IMR-90 (cell line): ENCODE measurements around the gene C9orf43. TPM values are rescaled to one million over a fixed set of nuclear protein-coding genes. Genes with fewer than 3 reads are reported as not detected.

Experiments used
- ATAC-seq: fragments of 200-7000 bp; cut with Tn5 transposase; 2 replicates; pipeline ENCODE4 v1.9.1; 2020; ENCODE audit warnings: low read depth, mild to moderate bottlenecking, moderate library complexity
- BruUV-seq: library from RNA; stranded (reverse); fragments of 400-500 nt; replicated peaks from 2 replicates; lab custom pipeline; 2021; lab: Mats Ljungman, UMichigan
- CTCF ChIA-PET: fragments of 300-600 bp; formaldehyde crosslinking; extraction: SDS; loops from one replicate; lab custom pipeline; 2021; ENCODE audit warnings: antibody characterized with exemption; lab: Yijun Ruan, JAX
- POLR2A ChIA-PET: fragments of 300-600 bp; sonication (Branson Sonifier 250); formaldehyde crosslinking; loops from one replicate; lab custom pipeline; 2022; ENCODE audit warnings: antibody characterized with exemption; ENCODE audit not compliant: unreplicated experiment; lab: Charles Lee
- DNase-seq: peaks from one replicate; pipeline ENCODE4 v3.0.0; 2013
- H2AFZ ChIP-seq: replicated peaks from 2 replicates; pipeline ENCODE3; 2013; ENCODE audit warnings: low read length, mild to moderate bottlenecking; ENCODE audit not compliant: poor library complexity
- H2AK5ac ChIP-seq: 2 replicates; pipeline ENCODE4 v1.6.1; 2013; ENCODE audit warnings: low read depth, low read length, inconsistent platforms
- H2AK9ac ChIP-seq: replicated peaks from 2 replicates; pipeline ENCODE3; 2013; ENCODE audit warnings: mild to moderate bottlenecking, low read depth, low read length, moderate library complexity; ENCODE audit not compliant: poor library complexity
- H2BK120ac ChIP-seq: 2 replicates; pipeline ENCODE4 v1.6.1; 2013; ENCODE audit warnings: low read depth, low read length, inconsistent platforms
- H2BK15ac ChIP-seq: 3 replicates; pipeline ENCODE4 v1.6.1; 2013; ENCODE audit warnings: low read depth, low read length, inconsistent platforms
- H2BK20ac ChIP-seq: 2 replicates; pipeline ENCODE4 v1.6.1; 2013; ENCODE audit warnings: low read depth, mild to moderate bottlenecking, inconsistent platforms, low read length, moderate library complexity
- H2BK5ac ChIP-seq: 2 replicates; pipeline ENCODE4 v1.6.1; 2013; ENCODE audit warnings: mild to moderate bottlenecking, low read depth, low read length, inconsistent platforms; ENCODE audit not compliant: poor library complexity, severe bottlenecking
- H3K14ac ChIP-seq: replicated peaks from 2 replicates; pipeline ENCODE4 v1.6.1; 2013; ENCODE audit warnings: low read depth, low read length, inconsistent platforms
- H3K18ac ChIP-seq: 2 replicates; pipeline ENCODE4 v1.6.1; 2013; ENCODE audit warnings: low read depth, low read length, control low read depth
- H3K23ac ChIP-seq: 2 replicates; pipeline ENCODE4 v1.6.1; 2013; ENCODE audit warnings: low read depth, low read length, inconsistent platforms
- H3K27ac ChIP-seq: 2 replicates; pipeline ENCODE4 v1.5.1; 2013; ENCODE audit warnings: mild to moderate bottlenecking, control low read depth, low read length; ENCODE audit not compliant: insufficient read depth
- H3K27me3 ChIP-seq: 2 replicates; pipeline ENCODE4 v1.6.1; 2013; ENCODE audit warnings: low read length; ENCODE audit not compliant: control insufficient read depth, insufficient read depth
- H3K36me3 ChIP-seq: 2 replicates; pipeline ENCODE4 v1.6.1; 2013; ENCODE audit warnings: low read length, mixed read lengths; ENCODE audit not compliant: control insufficient read depth, insufficient read depth
- H3K4ac ChIP-seq: 2 replicates; pipeline ENCODE4 v1.6.1; 2013; ENCODE audit warnings: low read depth, low read length, inconsistent platforms
- H3K4me1 ChIP-seq: 2 replicates; pipeline ENCODE4 v1.6.1; 2013; ENCODE audit warnings: low read length, mixed read lengths; ENCODE audit not compliant: control insufficient read depth, insufficient read depth
- H3K4me2 ChIP-seq: 2 replicates; pipeline ENCODE4 v1.6.1; 2013; ENCODE audit warnings: low read depth, mild to moderate bottlenecking, control low read depth, low read length, moderate library complexity
- H3K4me3 ChIP-seq: 2 replicates; pipeline ENCODE4 v1.5.1; 2013; ENCODE audit warnings: low read depth, mild to moderate bottlenecking, control low read depth, low read length, moderate library complexity; ENCODE audit not compliant: insufficient read depth
- H3K56ac ChIP-seq: 2 replicates; pipeline ENCODE4 v1.6.1; 2013; ENCODE audit warnings: low read length, inconsistent platforms; ENCODE audit not compliant: insufficient read depth; ENCODE audit errors: extremely low read depth
- H3K79me1 ChIP-seq, 2 experiments: 2 replicates each; pipeline ENCODE4 v1.6.1; 2013; ENCODE audit warnings: low read length in 2 of 2, inconsistent platforms in 1 of 2, low read depth in 1 of 2
- H3K9ac ChIP-seq: 2 replicates; pipeline ENCODE4 v1.6.1; 2013; ENCODE audit warnings: low read depth, low read length, control low read depth
- H3K9me1 ChIP-seq: 2 replicates; pipeline ENCODE4 v1.6.1; 2013; ENCODE audit warnings: low read length, inconsistent platforms; ENCODE audit not compliant: insufficient read depth
- H3K9me3 ChIP-seq: 2 replicates; pipeline ENCODE4 v1.6.1; 2013; ENCODE audit warnings: low read length; ENCODE audit not compliant: control insufficient read depth, insufficient read depth
- H4K20me1 ChIP-seq: 2 replicates; pipeline ENCODE4 v1.6.1; 2013; ENCODE audit warnings: low read length, inconsistent platforms; ENCODE audit not compliant: insufficient read depth
- H4K5ac ChIP-seq: 2 replicates; pipeline ENCODE4 v1.6.1; 2013; ENCODE audit warnings: mild to moderate bottlenecking, low read depth, low read length, control low read depth
- H4K8ac ChIP-seq, 2 experiments: 2 replicates each; pipeline ENCODE4 v1.6.1; 2013; ENCODE audit warnings: low read depth in 2 of 2, low read length in 2 of 2, control low read depth in 1 of 2, inconsistent platforms in 1 of 2
- H4K91ac ChIP-seq: 2 replicates; pipeline ENCODE4 v1.6.1; 2013; ENCODE audit warnings: low read depth, low read length, inconsistent platforms; ENCODE audit not compliant: insufficient read depth
- BHLHE40 ChIP-seq: fragments of 150-350 bp; IDR thresholded peaks from 2 replicates; pipeline ENCODE4 v1.6.1; 2016; ENCODE audit warnings: mild to moderate bottlenecking, low read depth, low read length
- CEBPB ChIP-seq: IDR thresholded peaks from 2 replicates; pipeline ENCODE4 v1.6.1; 2012; ENCODE audit warnings: low read depth, low read length, improper control_type of control experiment
- CHD1 ChIP-seq: IDR thresholded peaks from 2 replicates; pipeline ENCODE4 v1.6.1; 2012; ENCODE audit warnings: low read depth, low read length, improper control_type of control experiment
- FOS ChIP-seq: fragments of 150-350 bp; IDR thresholded peaks from 2 replicates; pipeline ENCODE4 v1.6.1; 2016; ENCODE audit warnings: low read depth, low read length
- MAFK ChIP-seq: IDR thresholded peaks from 2 replicates; pipeline ENCODE4 v1.6.1; 2012; ENCODE audit warnings: low read depth, low read length, improper control_type of control experiment
- MAZ ChIP-seq: IDR thresholded peaks from 2 replicates; pipeline ENCODE4 v1.6.1; 2012; ENCODE audit warnings: low read depth, mild to moderate bottlenecking, low read length, improper control_type of control experiment, moderate library complexity, borderline replicate concordance
- MXI1 ChIP-seq: IDR thresholded peaks from 2 replicates; pipeline ENCODE4 v1.6.1; 2012; ENCODE audit warnings: low read depth, mild to moderate bottlenecking, low read length, moderate library complexity, borderline replicate concordance
- NFE2L2 ChIP-seq: fragments of 150-350 bp; IDR thresholded peaks from 2 replicates; pipeline ENCODE4 v1.6.1; 2016; ENCODE audit warnings: low read depth, mild to moderate bottlenecking, low read length
- POLR2A ChIP-seq: IDR thresholded peaks from 2 replicates; pipeline ENCODE4 v1.6.1; 2012; ENCODE audit warnings: mild to moderate bottlenecking, low read depth, low read length
- RAD21 ChIP-seq: IDR thresholded peaks from 2 replicates; pipeline ENCODE4 v1.6.1; 2012; ENCODE audit warnings: low read length, improper control_type of control experiment
- RCOR1 ChIP-seq: IDR thresholded peaks from 2 replicates; pipeline ENCODE4 v1.6.1; 2012; ENCODE audit warnings: mild to moderate bottlenecking, low read length, improper control_type of control experiment; ENCODE audit not compliant: insufficient replicate concordance
- RFX5 ChIP-seq: IDR thresholded peaks from 2 replicates; pipeline ENCODE4 v1.8.0; 2012; ENCODE audit warnings: low read depth, mild to moderate bottlenecking, low read length, moderate library complexity
- SMC3 ChIP-seq: fragments of 150-350 bp; IDR thresholded peaks from 2 replicates; pipeline ENCODE4 v1.6.1; 2016; ENCODE audit warnings: low read depth, mild to moderate bottlenecking, antibody characterized with exemption, low read length, moderate library complexity
- WGBS, 2 experiments: methylation state at CpG; one replicate each; pipeline versions ENCODE4 v1.1.5 to v1.1.7; 2013; ENCODE audit warnings: missing lambda C conversion rate in 2 of 2; ENCODE audit not compliant: insufficient read length in 1 of 2; ENCODE audit errors: extremely low coverage in 2 of 2; 5-methylcytosine and 5-hydroxymethylcytosine counted together
- dilution Hi-C: fragments of 300-500 bp; cut with HindIII; formaldehyde crosslinking; loops from one replicate; pipeline ENCODE4 v1.14.3; 2018; ENCODE audit warnings: low sequenced_read_pairs; ENCODE audit not compliant: unreplicated experiment
- in situ Hi-C: fragments of 300-500 bp; cut with MboI; formaldehyde crosslinking; loops from 3 replicates; pipeline ENCODE4 v1.14.3; 2019; ENCODE audit warnings: low sequenced_read_pairs, inconsistent platforms, mixed read lengths
- intact Hi-C: fragments of 100-400 bp; cut with micrococcal nuclease; formaldehyde crosslinking; loops from 2 replicates; pipeline ENCODE4 v1.10.0; 2022
- polyA plus RNA-seq, 3 experiments: library from polyadenylated mRNA; depleted of rRNA; stranded (reverse); fragments of >200 nt; gene quantifications; 2 replicates each; pipeline ENCODE4 v1.2.3, GENCODE V29; 2012; ENCODE audit warnings: low replicate concordance in 1 of 3
- total RNA-seq: library from RNA; depleted of rRNA; stranded (reverse); fragments of >200 nt; gene quantifications from 2 replicates; pipeline ENCODE4 v1.2.3, GENCODE V29; 2012
- TF ChIP-seq, protein P1 (sequence below): conservative IDR thresholded peaks from 2 replicates; pipeline ENCODE4 v1.5.1; 2012; ENCODE audit warnings: mild to moderate bottlenecking, low read depth, low read length, improper control_type of control experiment
- TF ChIP-seq, protein P2 (sequence below): fragments of 150-350 bp; IDR thresholded peaks from 2 replicates; pipeline ENCODE4 v1.6.1; 2016; ENCODE audit warnings: low read depth, mild to moderate bottlenecking, low read length, moderate library complexity, borderline replicate concordance
- TF ChIP-seq, protein P3 (sequence below): fragments of 150-350 bp; IDR thresholded peaks from 2 replicates; pipeline ENCODE4 v1.6.1; 2017; ENCODE audit warnings: mild to moderate bottlenecking, antibody characterized with exemption, low read length, low read depth

The C9orf43 gene
- total and polyA plus RNA-seq, 2 of the 4 experiments (the other 2 are of a cell fraction), result 0.36 to 0.46 TPM

DNA sequence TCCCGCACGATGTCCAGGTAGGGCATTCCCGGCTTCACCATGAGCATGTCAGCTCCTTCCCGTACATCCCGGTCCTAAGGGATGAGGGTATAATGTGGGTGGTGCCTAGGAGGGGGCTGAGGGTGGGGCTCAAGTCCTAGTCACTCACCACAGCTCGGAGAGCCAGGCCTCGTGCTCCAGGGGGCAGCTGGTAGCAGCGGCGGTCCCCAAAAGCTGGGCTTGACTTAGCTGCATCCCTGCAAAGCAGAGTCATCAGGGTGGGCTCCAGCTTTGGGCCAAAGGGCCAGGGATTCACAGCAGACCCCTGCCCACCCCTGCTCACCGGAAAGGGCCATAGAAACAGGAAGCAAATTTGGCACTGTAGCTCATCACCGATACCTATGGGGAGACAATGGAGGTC, 21.1 kb upstream of the C9orf43 start:
- CTCF ChIA-PET, result no interaction called here
- in situ Hi-C loops, result no loop called here

More for the DNA sequence above, 21.1 kb upstream of the C9orf43 start:
- Histone ChIP-seq H3K27ac (no peak overlapping the region), H3K9me3 (no peaks in the 10 kb centered on the region), H3K4ac (no peak overlapping the region), H2BK15ac (no peak overlapping the region), H2AFZ (peak overlapping the region; percentile 21), H2BK5ac (no peak overlapping the region), H3K4me1 (no peaks in the 10 kb centered on the region), H4K8ac (no peak overlapping the region), H3K27me3 (no peaks in the 10 kb centered on the region), H2BK20ac (no peak overlapping the region), H3K14ac (no peak overlapping the region), H3K36me3 (peaks cover 49% of the 10 kb centered on the region), H4K91ac (no peak overlapping the region), H3K4me2 (no peak overlapping the region), H4K20me1 (no peaks in the 10 kb centered on the region), H3K4me3 (no peak overlapping the region), H2BK120ac (no peak overlapping the region), H3K9me1 (peaks cover 3% of the 10 kb centered on the region; the same call in 1 of the 2 replicates), H2AK9ac (no peak overlapping the region), H3K18ac (no peak overlapping the region), H3K9ac (no peak overlapping the region), H3K23ac (no peak overlapping the region), H2AK5ac (no peak overlapping the region), H3K79me1 (no peaks in the 10 kb centered on the region), H4K5ac (no peak overlapping the region), H3K56ac (no peak overlapping the region)
- no TSS peak for BruUV-seq
- ATAC-seq, result no peak
- TF ChIP-seq RFX5 (no peak), CHD1 (no peak), MXI1 (no peak), RCOR1 (no peak), RAD21 (no peak), MAZ (no peak), NFE2L2 (no peak), SMC3 (no peak), CEBPB (no peak), MAFK (no peak), POLR2A (no peak), FOS (no peak), BHLHE40 (no peak)
- TF ChIP-seq, protein P1, sequence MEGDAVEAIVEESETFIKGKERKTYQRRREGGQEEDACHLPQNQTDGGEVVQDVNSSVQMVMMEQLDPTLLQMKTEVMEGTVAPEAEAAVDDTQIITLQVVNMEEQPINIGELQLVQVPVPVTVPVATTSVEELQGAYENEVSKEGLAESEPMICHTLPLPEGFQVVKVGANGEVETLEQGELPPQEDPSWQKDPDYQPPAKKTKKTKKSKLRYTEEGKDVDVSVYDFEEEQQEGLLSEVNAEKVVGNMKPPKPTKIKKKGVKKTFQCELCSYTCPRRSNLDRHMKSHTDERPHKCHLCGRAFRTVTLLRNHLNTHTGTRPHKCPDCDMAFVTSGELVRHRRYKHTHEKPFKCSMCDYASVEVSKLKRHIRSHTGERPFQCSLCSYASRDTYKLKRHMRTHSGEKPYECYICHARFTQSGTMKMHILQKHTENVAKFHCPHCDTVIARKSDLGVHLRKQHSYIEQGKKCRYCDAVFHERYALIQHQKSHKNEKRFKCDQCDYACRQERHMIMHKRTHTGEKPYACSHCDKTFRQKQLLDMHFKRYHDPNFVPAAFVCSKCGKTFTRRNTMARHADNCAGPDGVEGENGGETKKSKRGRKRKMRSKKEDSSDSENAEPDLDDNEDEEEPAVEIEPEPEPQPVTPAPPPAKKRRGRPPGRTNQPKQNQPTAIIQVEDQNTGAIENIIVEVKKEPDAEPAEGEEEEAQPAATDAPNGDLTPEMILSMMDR, result no peak
- TF ChIP-seq, protein P2, sequence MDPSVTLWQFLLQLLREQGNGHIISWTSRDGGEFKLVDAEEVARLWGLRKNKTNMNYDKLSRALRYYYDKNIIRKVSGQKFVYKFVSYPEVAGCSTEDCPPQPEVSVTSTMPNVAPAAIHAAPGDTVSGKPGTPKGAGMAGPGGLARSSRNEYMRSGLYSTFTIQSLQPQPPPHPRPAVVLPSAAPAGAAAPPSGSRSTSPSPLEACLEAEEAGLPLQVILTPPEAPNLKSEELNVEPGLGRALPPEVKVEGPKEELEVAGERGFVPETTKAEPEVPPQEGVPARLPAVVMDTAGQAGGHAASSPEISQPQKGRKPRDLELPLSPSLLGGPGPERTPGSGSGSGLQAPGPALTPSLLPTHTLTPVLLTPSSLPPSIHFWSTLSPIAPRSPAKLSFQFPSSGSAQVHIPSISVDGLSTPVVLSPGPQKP, result no peak
- TF ChIP-seq, protein P3, sequence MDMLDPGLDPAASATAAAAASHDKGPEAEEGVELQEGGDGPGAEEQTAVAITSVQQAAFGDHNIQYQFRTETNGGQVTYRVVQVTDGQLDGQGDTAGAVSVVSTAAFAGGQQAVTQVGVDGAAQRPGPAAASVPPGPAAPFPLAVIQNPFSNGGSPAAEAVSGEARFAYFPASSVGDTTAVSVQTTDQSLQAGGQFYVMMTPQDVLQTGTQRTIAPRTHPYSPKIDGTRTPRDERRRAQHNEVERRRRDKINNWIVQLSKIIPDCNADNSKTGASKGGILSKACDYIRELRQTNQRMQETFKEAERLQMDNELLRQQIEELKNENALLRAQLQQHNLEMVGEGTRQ, result no peak
- DNase-seq, result no peak
- 95% methylated on average over 4 of the region's 11 CpGs; no CpG with 5 or more reads in 1 of the 2 experiments for WGBS, 2 experiments
- dilution Hi-C loops (no loop called here), intact Hi-C loops (no loop called here)
- POLR2A ChIA-PET, result no interaction called here
